BJ (cell line): ENCODE data around the gene MLX. TPM values are rescaled to one million over a fixed set of nuclear protein-coding genes. Genes with fewer than 3 reads are reported as not detected.
"Not testable (repeated sequence)": the region's sequence is repeated elsewhere in the genome, so short reads cannot be mapped to it uniquely, and the experiment has no call there.

Experiments used
- CTCF ChIA-PET: fragments of 350-600 bp; formaldehyde crosslinking; extraction: SDS; loops from one replicate; lab custom pipeline; 2021; ENCODE audit warnings: antibody characterized with exemption, inconsistent platforms; lab: Yijun Ruan, JAX
- POLR2A ChIA-PET: fragments of 300-600 bp; sonication (Branson Sonifier 250); formaldehyde crosslinking; extraction: SDS; loops from one replicate; lab custom pipeline; 2021; ENCODE audit warnings: antibody characterized with exemption; lab: Charles Lee
- DNase-seq: peaks from one replicate; pipeline ENCODE4 v3.0.0-alpha.2; 2011; ENCODE audit warnings: low read depth
- H3K27me3 ChIP-seq: 2 replicates; pipeline ENCODE4 v1.6.0; 2011; ENCODE audit warnings: low read length; ENCODE audit not compliant: control insufficient read depth, insufficient read depth
- H3K36me3 ChIP-seq: 2 replicates; pipeline ENCODE4 v1.5.1; 2011; ENCODE audit warnings: low read length; ENCODE audit not compliant: control insufficient read depth, insufficient read depth
- H3K4me3 ChIP-seq: 2 replicates; pipeline ENCODE4 v1.5.1; 2011; ENCODE audit warnings: low read depth, mild to moderate bottlenecking, control low read depth, low read length
- polyA plus RNA-seq: library from polyadenylated mRNA; depleted of rRNA; stranded (reverse); fragments of >200 nt; gene quantifications from 2 replicates; pipeline ENCODE4 v1.2.3, GENCODE V29; 2011
- TF ChIP-seq, protein P1 (sequence below): IDR thresholded peaks from 2 replicates; pipeline ENCODE4 v1.5.1; 2011; ENCODE audit warnings: low read depth, mild to moderate bottlenecking, control low read depth, inconsistent platforms, low read length, moderate library complexity; ENCODE audit not compliant: insufficient read depth

The MLX gene
- polyA plus RNA-seq, 1 experiment = 50.1 TPM

DNA sequence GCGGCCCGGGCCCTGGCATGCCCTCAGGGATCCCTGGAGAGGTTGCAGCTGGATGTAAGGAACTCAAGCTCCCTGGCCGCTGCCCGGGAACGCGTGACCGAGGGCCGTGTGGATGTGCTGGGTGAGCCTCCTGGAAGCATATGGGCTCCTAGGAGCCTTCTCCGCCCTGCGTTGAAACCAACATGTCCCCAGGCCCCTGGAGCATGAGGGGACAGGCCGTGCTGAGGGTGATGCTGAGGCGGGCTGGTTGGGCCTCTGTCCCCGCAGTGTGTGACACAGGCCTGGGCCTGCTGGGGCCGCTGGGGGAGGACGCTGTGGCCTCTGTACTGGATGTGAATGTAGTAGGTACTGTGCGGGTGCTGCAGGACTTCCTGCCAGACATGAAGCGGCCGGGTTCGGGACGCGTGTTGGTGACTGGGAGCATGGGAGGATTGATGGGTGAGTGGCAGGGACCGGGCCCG lies 19.9 kb upstream of the MLX start:
- Histone ChIP-seq H3K27me3 (no peaks in the 10 kb centered on the region), H3K36me3 (peaks cover 9% of the 10 kb centered on the region), H3K4me3 (no peak overlapping the region)
- ChIA-PET CTCF (no interaction called here), POLR2A (no interaction called here)
- TF ChIP-seq, protein P1, sequence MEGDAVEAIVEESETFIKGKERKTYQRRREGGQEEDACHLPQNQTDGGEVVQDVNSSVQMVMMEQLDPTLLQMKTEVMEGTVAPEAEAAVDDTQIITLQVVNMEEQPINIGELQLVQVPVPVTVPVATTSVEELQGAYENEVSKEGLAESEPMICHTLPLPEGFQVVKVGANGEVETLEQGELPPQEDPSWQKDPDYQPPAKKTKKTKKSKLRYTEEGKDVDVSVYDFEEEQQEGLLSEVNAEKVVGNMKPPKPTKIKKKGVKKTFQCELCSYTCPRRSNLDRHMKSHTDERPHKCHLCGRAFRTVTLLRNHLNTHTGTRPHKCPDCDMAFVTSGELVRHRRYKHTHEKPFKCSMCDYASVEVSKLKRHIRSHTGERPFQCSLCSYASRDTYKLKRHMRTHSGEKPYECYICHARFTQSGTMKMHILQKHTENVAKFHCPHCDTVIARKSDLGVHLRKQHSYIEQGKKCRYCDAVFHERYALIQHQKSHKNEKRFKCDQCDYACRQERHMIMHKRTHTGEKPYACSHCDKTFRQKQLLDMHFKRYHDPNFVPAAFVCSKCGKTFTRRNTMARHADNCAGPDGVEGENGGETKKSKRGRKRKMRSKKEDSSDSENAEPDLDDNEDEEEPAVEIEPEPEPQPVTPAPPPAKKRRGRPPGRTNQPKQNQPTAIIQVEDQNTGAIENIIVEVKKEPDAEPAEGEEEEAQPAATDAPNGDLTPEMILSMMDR = no peak
- no peak for DNase-seq

DNA sequence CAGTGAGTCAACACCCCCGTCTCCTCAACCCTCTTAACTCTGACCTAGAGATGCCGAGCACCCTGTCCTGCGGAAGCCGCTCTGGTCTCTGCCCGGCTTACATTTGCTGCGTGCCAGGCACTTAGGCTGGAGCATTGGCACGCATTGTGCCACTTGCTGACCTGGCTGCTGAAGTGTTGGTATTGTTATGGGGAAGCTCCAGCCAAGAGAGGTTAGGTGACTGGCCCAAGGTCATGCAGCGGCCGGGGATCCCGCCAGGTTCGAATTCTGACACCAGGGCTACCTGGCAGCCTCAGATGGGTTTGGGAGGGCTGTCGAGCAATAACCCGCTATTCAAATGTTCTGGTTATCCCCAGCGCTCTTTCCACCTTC lies 19.2 kb upstream of the MLX start:
- no peak for DNase-seq
- Histone ChIP-seq H3K36me3 (peaks cover 9% of the 10 kb centered on the region), H3K27me3 (no peaks in the 10 kb centered on the region), H3K4me3 (no peak overlapping the region)
- CTCF ChIA-PET = interaction anchor here (1.1 to 1.4 kb wide), 2 partner anchors 12 to 20 kb away, joined by 3 to 4 read pairs; no protein-coding TSS in a partner anchor
- POLR2A ChIA-PET = no interaction called here
- TF ChIP-seq, protein P1 = no peak

DNA sequence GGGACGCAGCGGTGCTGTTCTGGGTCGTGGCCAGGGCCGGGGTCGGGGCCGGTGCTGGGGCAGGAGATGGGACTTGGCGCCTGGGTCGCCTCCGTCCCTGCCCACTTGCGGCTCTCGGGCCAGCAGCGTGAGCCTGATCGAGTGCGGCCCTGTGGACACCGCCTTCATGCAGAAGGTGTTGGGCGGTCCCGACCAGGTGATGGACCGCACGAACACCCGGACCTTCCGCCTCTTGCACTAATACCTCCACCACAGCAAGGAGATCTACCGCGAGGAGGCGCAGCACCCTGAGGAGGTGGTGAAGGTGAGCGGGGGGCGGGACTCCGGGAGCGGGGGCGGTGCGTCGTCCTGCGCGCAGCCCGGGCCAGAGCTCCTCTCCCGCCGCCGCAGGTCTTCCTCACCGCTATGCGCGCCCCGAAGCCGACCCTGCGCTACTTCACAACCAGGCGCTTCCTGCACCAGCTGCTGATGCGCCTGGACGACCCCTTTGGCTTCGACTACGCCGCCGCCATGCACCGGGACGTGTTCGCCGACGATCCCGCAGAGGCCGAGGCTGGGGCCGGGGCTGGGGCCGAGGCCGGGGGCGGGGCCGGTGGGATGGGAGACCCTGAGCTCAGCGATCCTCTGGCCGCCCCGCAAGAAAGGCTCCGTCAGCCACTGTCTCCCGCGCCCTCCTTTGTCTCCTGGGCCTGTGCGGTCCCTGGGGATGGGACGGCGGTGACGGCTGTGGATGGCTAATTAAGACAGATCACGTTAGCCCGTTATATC lies 18.6 kb upstream of the MLX start:
- H3K27me3 ChIP-seq = no peaks in the 10 kb centered on the region
- ChIA-PET CTCF (interaction anchor here (0.8 to 1.4 kb wide), 4 partner anchors 12 to 138 kb away, joined by 3 to 4 read pairs (median 3); no protein-coding TSS in a partner anchor), POLR2A (no interaction called here)
- peak overlapping the region; percentile 31 for H3K4me3 ChIP-seq
- H3K36me3 ChIP-seq = peaks cover 5% of the 10 kb centered on the region
- DNase-seq = no peak
- TF ChIP-seq, protein P1 = peak; percentile 35; the same call in 1 of the 2 replicates

DNA sequence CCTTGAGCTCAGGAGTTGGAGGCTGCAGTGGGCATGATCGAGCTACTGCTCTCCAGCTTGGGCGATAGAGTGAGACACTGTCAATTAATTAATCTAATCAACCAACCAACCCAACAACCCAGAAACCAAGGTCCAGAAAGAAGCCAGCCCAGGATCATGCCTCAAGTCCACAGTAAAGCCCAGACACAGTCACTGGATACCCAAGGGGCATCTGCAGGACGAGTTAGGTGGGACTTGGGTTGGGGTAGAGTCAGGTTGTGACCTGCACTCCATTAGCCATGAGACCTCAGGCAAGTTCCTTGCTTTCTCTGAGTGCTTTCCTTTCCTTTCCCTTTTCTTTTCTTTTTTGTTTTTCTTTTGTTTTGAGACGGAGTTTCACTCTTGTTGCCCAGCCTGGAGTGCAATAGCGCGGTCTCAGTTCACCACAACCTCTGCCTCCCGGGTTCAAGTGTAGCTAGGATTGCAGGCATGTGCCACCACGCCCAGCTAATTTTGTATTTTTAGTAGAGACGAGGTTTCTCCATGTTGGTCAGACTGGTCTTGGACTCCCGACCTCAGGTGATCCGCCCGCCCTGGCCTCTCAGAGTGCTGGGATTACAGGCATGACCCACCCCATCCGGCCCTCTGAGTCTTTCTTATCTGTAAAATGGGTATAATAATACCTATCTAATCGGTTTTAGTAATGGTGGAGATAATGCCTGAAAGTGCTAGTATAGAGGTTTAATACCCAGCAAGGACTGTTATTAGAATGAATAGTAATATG lies 17.7 kb upstream of the MLX start:
- no peak for DNase-seq
- CTCF ChIA-PET = interaction anchor here (0.8 to 1.4 kb wide), 5 partner anchors 11 to 137 kb away, joined by 3 to 4 read pairs (median 3); no protein-coding TSS in a partner anchor
- POLR2A ChIA-PET = no interaction called here
- Histone ChIP-seq H3K27me3 (no peaks in the 10 kb centered on the region), H3K36me3 (no peaks in the 10 kb centered on the region), H3K4me3 (no peak overlapping the region)
- TF ChIP-seq, protein P1 = no peak

DNA sequence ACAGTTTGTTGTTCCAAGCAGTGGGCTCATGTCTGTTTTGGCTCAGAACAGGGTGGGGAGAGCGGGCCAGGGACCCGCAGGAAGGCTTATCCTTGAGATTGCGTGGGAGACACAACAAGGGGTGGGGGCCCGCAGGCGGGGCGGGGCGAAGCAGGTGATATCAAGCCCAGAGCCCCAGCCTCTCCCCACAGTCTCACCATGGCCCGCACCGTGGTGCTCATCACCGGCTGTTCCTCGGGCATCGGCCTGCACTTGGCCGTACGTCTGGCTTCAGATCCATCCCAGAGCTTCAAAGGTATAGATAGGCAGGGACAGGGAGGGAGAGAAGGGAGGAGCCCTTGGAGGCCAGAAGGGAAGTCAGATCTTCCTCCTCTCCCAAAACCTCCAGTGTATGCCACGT lies 14.2 kb upstream of the MLX start, which contains the start of gene HSD17B1:
TSS of gene HSD17B1 (plus strand) at position 188 of the 400 bp plus-strand sequence. CDS start at position 199, 11 bp downstream.
- CTCF ChIA-PET = interaction anchor here (1.8 kb wide), 1 partner anchor 26 kb away, joined by 4 read pairs; no protein-coding TSS in a partner anchor

More for the DNA sequence above, 14.2 kb upstream of the MLX start, which contains the start of gene HSD17B1:
- POLR2A ChIA-PET = interaction anchor here (0.6 kb wide), 1 partner anchor 395 kb away, joined by 5 read pairs; no protein-coding TSS in a partner anchor
- not testable (repeated sequence) for H3K36me3 ChIP-seq, H3K27me3 ChIP-seq, DNase-seq
- peak within 1 kb of the TSS; percentile 95 for H3K4me3 ChIP-seq
